ENCODE results near the gene KCNJ14.

DNA sequence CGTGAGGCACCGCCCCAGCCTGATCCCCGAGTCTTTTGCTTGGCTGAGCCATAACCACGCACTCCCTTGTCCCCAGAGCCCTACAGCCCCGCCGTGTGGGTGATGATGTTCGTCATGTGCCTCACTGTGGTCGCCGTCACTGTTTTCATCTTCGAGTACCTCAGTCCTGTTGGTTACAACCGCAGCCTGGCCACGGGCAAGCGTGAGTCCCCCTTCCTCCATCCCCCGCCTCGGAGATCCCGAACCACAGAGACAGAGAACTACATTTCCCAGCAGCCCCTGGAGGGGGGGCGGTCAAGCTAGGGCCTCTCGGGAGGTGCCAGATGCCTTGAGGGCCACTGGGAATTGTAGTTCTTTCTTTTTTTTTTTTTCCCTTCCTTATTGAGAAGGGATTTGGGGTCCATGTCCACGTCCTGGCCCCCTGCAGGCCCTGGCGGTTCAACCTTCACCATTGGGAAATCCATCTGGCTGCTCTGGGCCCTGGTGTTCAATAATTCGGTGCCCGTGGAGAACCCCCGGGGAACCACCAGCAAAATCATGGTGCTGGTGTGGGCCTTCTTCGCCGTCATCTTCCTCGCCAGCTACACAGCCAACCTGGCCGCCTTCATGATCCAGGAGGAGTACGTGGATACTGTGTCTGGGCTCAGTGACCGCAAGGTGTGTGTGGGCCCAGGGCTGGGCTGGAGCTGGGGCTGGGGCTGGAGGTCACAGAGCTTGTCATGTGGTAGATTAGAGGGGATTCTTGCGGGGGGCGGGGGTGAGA is 36.0 kb upstream of the KCNJ14 start:
- TF ChIP-seq, protein P1, sequence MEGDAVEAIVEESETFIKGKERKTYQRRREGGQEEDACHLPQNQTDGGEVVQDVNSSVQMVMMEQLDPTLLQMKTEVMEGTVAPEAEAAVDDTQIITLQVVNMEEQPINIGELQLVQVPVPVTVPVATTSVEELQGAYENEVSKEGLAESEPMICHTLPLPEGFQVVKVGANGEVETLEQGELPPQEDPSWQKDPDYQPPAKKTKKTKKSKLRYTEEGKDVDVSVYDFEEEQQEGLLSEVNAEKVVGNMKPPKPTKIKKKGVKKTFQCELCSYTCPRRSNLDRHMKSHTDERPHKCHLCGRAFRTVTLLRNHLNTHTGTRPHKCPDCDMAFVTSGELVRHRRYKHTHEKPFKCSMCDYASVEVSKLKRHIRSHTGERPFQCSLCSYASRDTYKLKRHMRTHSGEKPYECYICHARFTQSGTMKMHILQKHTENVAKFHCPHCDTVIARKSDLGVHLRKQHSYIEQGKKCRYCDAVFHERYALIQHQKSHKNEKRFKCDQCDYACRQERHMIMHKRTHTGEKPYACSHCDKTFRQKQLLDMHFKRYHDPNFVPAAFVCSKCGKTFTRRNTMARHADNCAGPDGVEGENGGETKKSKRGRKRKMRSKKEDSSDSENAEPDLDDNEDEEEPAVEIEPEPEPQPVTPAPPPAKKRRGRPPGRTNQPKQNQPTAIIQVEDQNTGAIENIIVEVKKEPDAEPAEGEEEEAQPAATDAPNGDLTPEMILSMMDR (IDR thresholded peaks at IDR 0.05): no peak
- TF ChIP-seq POLR2AphosphoS5 (IDR thresholded peaks at IDR 0.05): no peak
- TF ChIP-seq POLR2A (IDR thresholded peaks at IDR 0.05; ENCODE audit: low read depth): no peak
